ENCODE results near the gene KDM4B. TPM values are rescaled to one million over a fixed set of nuclear protein-coding genes. Genes with fewer than 3 reads are reported as not detected.

KDM4B gene
- total RNA-seq, 1 experiment from 2014 or later, result 43.7 TPM

- Histone ChIP-seq H3K27ac (ENCODE audit: insufficient read length, low read depth, low read length) (no peak overlapping the region), H2BK15ac (ENCODE audit: low read depth, low read length) (no peak overlapping the region), H2BK120ac (ENCODE audit: low read depth, low read length, poor library complexity, severe bottlenecking) (no peak overlapping the region), H4K8ac (replicated peaks; ENCODE audit: insufficient read length, low read depth, low read length) (no peak overlapping the region), H4K91ac (ENCODE audit: insufficient read length, low read depth, low read length) (no peak overlapping the region), H4K5ac (ENCODE audit: insufficient read length, low read depth, low read length) (no peak overlapping the region), H3K9me3 (ENCODE audit: control insufficient read depth, low read depth, low read length) (peaks cover 8% of the 10 kb centered on the region), H3K4ac (ENCODE audit: low read depth, low read length) (no peak overlapping the region), H4K20me1 (ENCODE audit: control insufficient read depth, insufficient read depth, insufficient read length) (no peaks in the 10 kb centered on the region), H2BK5ac (ENCODE audit: insufficient read length, low read length) (no peak overlapping the region), H3K4me1 (ENCODE audit: insufficient read depth, low read length) (no peaks in the 10 kb centered on the region), H3T11ph (ENCODE audit: low read length) (no peak overlapping the region), H3K27me3 (ENCODE audit: insufficient read depth, low read length) (no peaks in the 10 kb centered on the region), H2BK20ac (ENCODE audit: low read depth, low read length, poor library complexity, severe bottlenecking) (no peak overlapping the region), H3K4me2 (ENCODE audit: insufficient read depth, insufficient read length, low read length) (no peak overlapping the region), H3K23ac (ENCODE audit: insufficient read length, low read depth, low read length) (no peak overlapping the region), H2AFZ (ENCODE audit: low read length) (no peak overlapping the region), H3K79me2 (ENCODE audit: insufficient read depth, low read length) (no peaks in the 10 kb centered on the region), H2AK5ac (ENCODE audit: insufficient read length, low read length) (no peak overlapping the region), H2BK12ac (ENCODE audit: insufficient read length, low read depth, low read length) (no peak overlapping the region), H3K18ac (ENCODE audit: insufficient read length, low read depth, low read length) (no peak overlapping the region), H3K56ac (ENCODE audit: insufficient read length, low read depth, low read length) (no peak overlapping the region), H3K23me2 (ENCODE audit: insufficient read length, low read depth, low read length, poor library complexity, severe bottlenecking) (no peaks in the 10 kb centered on the region), H3K9ac (ENCODE audit: extremely low read depth, insufficient read length, low read length) (no peak overlapping the region), H3K14ac (ENCODE audit: insufficient read depth, low read length) (no peak overlapping the region), H3K79me1 (ENCODE audit: insufficient read depth, low read depth, low read length, poor library complexity, severe bottlenecking) (no peaks in the 10 kb centered on the region)
- peaks cover 16 to 27% (median 23%) of the 10 kb centered on the region in 3 experiments for H3K36me3 Mint-ChIP-seq (ENCODE audit: insufficient read depth in 1 of 3, low read depth in 3 of 3)
- H3K27ac Mint-ChIP-seq, result no peak overlapping the region
- no peak overlapping the region for H3K4me3 Mint-ChIP-seq
- H3K9me3 Mint-ChIP-seq, result peaks cover 18% of the 10 kb centered on the region in 2 experiments
- H3K27me3 Mint-ChIP-seq (ENCODE audit: low read depth), result no peaks in the 10 kb centered on the region
- no peak for TF ChIP-seq CTCF (conservative IDR thresholded peaks at IDR 0.05)
- H3K4me1 Mint-ChIP-seq, result 0 out of 4 replicates have a peak, but pooled peaks cover 0 to 7% of the 10 kb centered on the region in 2 experiments
- WGBS (ENCODE audit: extremely low coverage, insufficient read length, low lambda C conversion rate), result no CpG with 5 or more reads among the region's 17 CpGs
- no peak for DNase-seq
Observed at GRCh38 chr19:5103812-5104410, 135.0 kb downstream of the KDM4B start.
